ENCODE data around the gene CFAP92.
"Not testable (repeated sequence)": the region's sequence is repeated elsewhere in the genome, so short reads cannot be mapped to it uniquely, and the experiment has no call there.

CFAP92 gene

DNA sequence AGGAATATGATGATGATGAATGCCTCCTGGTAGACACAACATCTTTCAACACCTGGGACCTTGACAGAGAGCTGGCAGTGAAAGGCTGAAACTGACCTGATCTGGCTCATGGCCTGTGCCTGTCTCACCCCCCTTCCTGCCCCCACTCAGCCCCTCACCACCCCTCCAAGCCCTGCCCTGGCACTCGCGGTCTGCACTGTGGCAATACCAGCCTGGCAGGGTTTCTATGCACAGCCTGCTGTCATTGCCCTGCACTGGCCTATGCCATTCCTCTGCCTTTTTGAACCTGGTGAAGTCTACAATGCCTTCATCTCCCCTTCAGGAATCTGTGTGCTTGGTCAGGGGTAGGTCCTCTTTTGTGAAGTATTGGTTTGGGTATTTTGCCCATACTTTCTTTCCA, 58.0 kb downstream of the CFAP92 start:
- DNase-seq = no peak

DNA sequence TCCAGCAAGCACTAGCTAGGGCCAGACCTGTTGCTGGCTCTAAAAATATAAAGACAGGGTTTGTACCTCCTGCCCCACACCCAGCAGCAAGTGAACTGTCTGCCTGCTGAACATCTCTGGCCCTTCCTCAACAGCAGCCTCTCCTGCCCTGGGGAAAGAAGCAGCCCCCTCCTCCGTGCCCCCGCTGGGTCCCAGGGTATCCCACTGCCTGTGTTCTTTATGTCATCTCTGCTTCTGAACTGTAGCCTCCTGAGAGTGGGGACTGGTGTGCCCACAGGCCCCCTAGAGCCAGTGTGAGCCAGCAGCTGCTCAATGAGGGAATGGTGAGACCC, 60.0 kb downstream of the CFAP92 start:
- DNase-seq = no peak

DNA sequence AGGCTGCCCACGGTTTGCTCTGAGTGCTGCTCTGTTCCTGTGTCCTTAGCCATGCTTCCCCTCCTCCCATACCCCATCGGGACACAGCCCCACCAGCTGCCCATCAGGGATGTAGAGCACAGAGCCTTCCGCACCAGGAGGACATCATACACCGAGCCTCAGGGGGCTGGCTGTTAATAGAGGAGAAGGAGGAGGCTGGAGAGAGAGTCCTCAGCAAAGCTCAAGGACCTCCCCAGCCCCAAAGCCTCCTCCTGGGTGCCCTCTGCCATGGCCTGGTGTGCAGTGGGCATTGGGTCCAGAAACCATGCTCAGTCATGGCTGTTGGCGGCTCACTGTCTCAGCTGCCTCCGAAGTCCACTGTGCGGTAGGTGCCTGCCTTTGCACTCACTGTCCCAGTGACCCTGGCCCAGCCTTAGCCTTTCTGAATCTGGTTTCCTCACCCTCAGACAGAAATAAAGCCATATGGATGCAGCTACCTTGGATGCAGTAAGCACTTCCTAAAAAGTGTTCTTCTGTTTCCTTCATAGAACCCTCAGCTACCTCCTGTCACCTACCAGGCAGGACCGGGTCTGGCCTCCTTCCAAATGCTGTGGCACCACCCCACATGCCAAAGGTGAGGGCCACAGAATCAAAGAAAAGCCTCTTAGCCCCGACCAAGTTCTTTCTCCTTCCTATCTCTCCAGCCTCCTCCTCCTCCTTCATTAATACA, 60.5 kb downstream of the CFAP92 start:
- no peak for DNase-seq

DNA sequence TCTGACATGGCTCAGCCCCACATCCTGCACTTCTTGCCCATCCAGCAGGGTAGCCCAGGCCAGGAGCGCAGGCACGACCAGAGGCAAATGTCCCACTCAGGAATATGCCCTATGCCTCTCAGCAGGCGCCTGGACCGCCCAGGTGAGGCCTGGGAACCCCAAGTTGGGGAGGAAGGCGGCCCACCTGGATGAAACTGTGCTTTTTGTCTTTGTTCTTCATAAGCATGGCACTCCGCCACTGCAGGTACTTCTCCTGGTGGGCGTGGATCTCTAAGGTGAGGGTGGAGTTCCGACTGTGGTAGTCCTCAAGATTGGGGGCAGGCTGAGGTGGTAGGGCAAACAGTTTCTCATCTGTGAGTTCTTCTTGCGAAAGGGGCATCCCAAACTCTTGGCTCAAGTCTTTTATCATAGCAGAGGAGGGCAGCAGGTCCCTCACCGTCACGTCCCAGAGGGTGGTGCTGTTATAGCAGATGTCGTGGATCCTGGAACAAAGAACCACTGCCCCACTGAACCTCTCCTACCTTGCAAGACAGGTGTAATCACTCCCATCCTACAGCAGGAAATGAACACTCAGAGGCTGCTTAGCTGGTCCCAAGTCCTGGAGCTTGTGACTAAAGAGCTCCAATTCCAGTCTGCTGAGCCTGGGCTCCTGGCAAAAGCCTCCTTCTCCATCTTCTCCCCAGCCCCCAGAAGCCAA, 61.2 kb downstream of the CFAP92 start:
- DNase-seq = no peak

DNA sequence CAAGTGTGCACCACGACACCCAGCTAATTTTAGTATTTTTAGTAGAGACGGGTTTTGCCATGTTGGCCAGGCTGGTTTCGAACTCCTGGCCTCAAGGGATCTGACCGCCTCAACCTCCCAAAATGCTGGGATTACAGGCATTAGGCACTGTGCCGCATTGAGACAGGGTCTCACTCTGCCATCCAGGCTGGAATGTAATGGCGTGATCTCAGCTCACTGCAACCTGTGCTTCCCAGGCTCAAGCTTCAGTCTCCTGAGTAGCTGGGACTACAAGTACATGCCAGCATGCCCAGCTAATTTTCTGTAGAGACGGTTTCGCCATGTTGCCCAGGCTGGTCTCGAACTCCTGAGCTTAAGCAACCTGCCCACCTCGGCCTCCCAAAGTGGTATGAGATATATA, 62.8 kb downstream of the CFAP92 start:
- DNase-seq = no peak

DNA sequence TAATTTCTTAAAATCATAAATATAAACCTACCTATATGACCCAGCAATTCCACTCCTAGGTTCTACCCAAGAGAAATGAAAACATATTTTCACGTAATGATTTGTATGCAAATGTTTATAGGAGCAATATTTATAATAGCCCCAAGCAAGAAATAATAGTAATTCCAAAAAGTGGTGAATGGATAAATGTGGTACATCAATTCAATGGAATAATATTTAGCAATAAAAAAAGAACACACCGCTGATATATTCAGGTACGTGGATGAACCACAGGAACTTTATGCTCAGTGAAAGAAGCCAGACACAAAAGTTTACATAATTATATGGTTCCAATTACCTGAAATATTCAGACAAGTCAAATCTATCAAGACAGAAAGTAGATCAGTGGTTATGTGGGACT, 64.5 kb downstream of the CFAP92 start:
- no peak for DNase-seq

DNA sequence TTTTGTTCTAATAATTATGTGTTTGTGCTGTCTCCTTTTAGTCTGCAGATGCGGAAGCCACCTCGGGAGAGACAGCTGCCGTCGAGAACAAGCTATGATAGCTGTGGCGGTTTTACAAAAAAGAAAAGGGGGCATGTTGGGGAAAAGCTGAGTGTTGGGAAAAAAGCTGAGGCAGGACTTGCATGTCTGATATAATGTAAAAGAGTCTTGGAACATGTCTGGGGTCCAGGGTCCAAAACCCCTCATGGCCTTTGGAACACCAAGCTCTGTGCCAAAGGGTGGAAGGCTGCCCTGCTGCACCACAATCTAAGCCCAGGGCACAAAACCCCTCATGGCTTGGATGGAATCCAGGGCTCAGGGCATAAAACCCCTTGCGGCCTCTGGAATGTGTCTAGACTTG, 69.9 kb downstream of the CFAP92 start:
- not testable (repeated sequence) for DNase-seq

DNA sequence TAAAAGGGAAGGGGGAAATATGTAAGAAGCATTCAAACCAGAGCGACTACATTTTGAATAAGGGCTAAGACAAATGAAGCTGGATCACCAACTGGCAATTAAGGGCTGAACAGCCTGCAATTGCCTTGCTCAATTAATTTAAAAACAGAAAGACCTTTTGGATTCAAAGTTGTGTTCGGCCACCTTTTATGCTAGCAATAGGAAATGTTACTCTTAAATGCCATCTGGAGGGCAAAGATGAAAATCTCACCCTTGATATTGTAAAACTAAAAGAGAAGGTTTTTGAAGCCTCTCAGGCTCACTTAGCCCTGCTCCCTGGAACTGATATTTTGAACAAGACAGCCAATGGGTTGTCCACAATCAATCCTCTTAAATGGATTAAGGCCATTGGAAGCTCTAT, 70.3 kb downstream of the CFAP92 start:
- DNase-seq = peak in 1 of 2 donors; percentile 44

DNA sequence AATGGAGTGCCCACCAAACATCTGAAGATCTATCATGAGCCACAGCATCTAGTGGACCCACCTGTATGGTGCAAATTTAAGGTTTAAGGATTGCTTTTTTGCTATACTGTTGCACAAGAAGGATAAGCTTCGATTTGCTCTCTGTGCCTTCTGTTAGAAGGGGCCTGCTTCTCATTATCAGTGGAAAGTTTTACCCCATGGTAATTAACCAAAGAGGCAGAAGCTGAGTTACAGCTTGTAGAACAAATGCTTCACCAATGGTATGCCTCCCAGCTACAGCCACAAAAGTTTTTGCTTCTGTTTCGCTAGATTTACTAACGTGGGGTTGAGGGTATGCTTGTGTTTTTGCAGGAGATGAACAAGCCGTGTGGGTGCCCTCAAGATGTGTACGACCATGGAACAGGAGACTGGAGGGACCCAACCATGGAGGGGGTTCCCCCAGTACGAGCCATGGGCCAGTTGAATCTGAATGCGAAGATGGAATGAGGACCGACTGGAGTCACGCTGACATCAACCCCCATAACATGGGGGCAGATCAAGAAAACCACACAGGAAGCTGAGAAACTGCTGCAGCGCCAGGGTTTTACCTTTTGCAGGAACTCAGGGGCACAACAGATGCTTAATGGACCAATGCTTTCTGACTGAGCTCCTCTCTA, 70.9 kb downstream of the CFAP92 start:
- peak; percentile 14 to 56 for DNase-seq

DNA sequence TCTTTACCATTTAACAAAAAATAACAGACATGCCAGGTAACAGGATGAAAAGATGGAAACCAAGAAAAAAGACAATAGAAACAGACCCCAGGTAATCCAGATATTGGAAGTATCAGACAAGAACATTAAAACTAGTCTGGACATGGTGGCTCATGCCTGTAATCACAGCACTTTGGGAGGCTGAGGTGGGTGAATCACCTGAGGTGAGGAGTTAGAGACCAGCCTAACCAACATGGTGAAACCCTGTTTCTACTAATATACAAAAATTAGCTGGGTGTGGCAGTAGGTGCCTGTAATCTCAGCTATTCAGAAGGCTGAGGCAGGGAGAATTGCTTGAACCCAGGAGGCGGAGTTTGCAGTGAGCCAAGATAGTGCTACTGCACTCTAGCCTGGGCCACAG, 73.9 kb downstream of the CFAP92 start:
- DNase-seq = no peak

DNA sequence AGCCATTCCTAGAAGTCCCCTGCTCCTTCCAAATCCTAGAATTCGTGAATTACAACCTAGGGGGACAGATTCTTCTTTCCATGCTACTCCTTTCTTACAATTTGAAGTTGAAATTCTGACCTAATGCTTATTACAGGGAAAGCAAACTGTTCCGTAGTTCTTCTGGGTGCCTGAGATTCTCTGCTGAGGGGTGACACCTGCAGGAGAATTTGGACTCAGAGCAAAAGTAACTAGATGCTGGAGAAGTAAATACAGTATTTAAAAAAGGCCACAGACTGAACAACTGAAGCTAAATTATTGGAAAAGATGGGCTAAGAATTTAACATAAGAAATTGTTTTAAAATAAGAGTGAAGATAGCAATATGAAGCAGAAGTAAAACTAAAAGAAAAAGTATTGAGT, 76.6 kb downstream of the CFAP92 start:
- no peak for DNase-seq

DNA sequence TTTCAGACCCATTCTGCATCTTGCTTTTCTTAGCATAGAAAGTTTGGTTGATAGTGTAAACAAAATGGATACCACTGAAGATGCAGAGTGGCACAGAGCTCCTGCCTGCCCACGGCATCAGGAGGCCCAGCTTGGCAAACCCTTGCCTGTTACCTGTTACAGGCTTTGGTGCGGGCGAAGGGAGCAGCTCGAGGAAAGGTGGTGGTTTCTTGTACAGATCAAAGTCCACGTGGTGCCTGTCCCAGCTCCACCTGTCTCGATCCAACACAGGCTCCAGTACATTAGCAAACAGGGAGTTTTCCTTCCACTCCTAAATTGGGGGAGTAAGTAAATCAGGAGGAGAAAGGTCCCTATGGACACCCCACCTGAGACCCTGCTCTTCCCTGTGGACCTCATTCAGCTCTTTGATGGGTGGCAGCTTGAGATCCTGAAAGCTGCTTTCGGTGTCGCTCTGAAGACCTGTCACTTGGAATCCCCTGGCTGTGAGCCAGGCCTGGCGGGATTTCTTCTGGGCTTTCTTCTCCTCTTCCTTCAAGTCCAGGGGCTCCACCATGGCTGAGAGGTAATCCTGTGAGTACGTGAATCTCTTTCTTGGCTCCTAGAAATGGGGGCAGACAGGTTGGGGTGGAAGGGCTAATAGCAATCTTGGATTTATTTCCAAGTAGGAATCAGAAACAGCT, 78.8 kb downstream of the CFAP92 start:
- DNase-seq = no peak

DNA sequence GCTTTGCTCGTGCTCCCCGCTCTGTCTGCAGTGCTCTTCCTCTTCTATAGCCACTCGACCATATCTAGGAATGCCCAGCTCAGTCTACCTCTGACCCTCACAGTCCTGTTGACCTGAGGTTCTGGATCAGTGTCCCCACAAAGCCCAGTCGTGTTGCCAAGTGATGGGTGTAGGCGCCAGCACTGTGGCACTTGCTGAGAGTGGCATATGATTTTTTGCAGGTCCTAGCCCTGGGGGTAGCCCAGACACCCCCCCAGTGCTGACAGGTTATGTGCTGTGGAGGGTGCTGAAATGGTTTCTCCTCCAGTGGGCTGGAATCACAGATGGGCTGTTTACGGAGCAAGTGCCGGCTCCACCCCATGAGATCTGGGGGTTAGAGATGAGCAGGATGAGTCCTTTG, 82.0 kb downstream of the CFAP92 start:
- DNase-seq = no peak

DNA sequence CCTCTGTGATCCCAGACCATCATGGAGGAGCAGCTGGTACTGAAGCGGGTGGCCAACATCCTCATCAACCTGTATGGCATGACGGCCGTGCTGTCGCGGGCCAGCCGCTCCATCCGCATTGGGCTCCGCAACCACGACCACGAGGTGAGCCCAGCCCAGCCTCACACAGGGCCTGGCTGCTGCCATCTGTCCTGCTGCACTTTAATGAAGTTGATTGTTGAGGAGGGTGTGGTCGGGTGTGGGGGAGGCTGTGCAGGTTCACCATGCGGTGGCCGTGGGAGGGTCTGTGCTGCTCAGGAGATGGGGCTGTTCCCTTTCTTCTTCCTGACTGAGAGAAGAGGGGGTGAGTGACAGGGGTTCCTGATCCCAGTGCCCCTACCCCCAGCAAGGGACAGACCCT, 83.9 kb downstream of the CFAP92 start:
- no peak for DNase-seq

DNA sequence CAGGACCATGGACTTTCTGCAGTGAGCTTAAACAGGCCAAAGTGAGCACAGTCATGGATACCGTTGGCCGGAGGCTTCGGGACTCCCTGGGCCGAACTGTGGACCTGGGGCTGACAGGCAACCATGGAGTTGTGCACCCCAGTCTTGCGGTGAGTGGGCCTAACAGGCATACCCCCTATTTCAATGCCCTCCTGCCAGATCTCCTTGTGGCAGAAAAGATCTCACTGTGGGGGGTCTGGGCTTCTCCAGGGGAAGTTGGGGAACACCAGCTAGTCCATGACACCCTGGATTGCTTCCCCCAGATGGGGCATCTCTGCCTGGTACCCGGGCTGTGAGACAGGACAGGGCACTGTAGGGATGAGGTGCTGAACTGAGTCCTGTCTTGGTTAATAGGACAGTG, 84.9 kb downstream of the CFAP92 start:
- no peak for DNase-seq

DNA sequence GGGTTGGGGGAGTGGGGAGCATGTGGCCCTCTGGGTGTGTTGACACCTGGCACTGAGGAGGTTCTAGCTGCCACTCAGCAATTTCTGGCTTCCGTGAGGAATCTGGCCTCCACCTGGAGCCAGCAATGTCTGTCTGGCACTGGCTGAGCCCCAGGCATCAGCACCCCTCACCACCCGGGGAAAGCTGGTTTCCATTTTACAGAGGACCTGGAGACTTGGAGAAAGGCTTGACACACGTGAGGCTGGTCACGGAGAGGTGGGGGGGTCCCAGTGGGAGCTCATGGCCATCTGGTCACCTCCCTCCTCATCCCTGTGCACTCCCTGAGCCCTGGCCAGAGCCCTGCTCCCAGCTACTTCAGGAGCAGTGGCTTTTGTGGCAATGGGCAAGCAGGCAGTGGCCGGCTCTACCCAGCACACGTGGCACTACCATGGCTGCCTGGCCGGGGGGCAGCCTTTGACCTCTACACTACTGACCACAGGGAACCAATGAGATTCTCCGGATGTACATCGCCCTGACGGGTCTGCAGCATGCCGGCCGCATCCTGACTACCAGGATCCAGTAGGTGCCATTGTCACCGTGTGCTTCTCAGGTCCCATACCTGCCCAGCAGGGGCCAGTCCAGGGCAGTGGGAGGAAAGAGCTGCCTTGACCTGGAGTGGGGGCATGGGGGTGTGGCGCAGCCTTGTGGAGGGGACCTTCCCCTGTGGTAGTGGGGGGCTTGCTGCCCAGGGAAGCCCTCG, 86.0 kb downstream of the CFAP92 start:
- no peak for DNase-seq

DNA sequence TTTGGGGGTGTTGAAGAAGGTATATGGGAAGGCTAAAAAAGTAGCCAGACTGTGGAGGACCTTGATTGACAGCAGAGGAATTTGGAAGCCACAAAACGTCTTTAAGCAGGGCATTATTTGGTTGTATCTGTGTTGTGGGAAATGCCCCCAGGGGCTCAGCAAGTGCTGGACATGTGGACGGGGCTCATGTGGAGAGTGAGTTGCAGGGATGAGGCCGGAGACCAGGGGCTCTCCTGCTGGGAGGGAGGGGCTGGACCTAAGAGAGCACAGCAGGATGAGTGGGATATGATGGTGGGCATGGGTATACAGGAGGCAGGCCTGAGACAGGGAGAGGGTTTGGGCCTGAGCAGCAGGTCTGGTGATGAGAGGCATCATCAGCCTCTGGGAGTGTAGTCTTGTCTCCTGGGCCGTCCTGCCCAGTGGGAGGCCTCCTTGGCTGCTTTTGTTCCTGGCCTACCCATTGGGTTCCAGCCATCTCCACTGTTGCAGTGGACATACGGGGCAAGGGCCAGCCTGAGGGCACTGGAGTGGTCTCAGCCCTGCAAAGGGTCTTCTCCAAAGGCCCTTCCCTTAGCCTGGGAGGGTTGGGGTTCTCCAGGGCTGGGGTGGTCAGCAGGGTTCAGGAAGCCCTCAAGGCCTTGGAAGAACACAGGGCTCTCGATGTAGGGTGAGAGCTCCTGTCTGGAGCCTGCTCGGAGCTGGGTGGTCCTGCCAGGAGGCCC, 86.9 kb downstream of the CFAP92 start:
- no peak for DNase-seq

DNA sequence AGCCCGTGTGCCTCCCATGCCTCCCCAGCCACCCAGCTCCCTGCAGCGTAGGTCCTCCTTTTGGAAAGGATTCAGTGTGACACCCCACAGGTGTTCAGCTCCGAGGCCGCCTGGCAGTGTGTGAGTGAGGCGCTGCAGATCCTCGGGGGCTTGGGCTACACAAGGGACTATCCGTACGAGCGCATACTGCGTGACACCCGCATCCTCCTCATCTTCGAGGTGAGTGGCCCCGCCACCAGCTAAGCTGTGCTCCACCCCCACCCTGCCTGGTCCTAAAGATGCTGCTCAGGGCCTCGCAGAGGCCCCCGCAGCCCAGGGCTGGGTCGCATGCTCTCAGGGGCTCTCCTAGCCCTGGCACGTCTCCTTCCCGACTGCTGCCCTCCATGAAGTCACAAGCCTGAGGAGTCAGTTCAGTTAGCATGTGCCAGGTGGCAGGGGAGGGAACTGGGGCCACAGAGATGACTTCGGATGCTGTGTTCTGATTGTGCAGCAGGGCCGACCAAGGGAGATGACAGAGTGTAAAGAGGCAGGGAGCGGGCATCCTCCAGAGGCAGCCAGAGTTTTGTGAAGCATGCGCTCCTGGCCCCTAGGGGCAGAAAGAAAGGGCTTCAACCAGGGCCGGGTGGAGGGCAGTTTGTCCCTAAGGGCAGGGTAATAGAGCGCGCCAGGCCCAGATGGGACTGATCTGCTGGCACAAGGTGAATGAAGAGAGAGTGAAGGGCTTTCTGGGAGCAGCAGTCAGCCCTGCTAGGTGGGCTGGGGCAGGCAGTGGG, 87.7 kb downstream of the CFAP92 start:
- no peak for DNase-seq

DNA sequence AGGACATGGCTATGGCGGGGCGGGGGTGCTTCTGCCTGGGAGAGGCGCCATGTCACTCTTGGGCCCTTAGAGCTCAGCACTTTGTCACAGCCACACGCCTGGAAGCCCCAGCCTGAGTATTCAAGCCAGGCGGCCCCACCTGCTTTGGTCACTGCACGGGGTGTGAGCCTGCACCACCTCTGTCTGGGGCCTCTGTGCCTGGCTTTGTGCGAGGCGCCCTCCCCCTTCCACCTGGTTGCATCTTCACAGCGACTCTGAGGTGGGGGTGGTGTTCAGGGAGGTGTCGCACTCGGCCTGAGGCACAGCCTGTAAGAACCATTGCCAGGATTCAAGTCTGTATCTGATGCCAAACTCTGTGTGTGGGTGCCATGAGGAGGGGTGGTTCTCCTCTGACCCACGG, 90.4 kb downstream of the CFAP92 start:
- no peak for DNase-seq

DNA sequence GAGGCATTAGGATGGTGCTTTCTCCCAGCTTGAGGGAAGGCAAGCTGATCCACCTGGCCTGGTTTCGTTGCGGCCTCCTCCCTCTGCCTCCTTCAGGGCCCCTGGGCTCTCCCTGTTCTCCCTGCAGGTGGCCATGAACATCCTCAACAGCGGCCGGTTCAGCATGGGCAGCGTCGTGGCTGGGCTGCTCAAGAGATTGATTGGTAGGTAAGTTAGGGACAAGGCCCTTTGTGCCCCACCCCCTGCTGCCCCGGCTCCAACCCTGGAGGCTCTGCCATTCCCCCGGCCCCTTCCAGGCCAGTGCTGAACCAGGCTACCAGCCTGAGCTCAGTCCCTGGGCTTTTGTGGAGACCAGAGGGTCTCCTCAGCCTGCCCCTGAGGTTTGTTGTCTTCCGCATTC, 91.5 kb downstream of the CFAP92 start:
- DNase-seq = no peak

DNA sequence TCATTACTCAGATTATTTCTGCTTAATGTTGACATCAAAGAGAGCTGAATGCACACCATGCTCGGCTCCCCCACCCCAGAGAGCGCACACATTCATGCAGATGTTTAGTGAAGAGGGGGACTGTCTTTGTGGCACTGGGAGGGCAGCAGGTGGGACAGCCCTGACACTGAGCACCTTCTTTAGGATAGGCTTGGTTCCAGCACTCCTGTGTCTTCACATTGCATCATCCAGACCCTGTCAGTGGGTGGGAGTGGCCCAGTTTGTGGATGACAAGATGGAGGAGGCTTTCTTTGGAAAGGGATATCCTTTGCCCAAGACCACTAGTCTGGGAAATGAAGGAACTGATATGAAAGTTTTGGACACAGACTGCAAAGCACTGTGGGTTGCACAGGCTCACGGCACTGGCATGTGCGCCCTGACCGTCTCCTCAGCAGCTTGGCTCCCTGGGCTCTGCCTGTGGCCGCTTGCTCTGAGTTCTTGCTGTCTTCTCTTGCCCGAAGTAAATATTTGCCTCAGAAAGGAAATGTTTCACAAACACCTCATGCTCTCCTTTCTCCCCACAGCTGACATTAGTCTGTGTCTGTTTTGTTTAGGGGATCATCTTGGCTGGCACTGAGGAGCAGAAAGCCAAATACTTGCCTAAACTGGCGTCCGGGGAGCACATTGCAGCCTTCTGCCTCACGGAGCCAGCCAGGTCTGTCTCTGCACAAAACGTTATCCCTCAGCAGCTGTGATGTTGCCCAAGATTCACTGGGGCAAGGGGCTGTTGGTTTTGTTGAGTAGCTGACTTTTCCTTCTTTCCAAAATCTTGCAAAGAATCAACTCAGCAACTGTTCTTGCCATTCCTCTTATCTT, 97.8 kb downstream of the CFAP92 start:
- DNase-seq = no peak
